NCI-H446 treated with DMSO at 0.1 percent for 48 hours (cell line): Measurements from ENCODE around the gene TMEM220.

Source experiments
- DNase-seq: peaks from one replicate; lab custom pipeline; 2025; lab: John Stamatoyannopoulos, UW

TMEM220 gene

GRCh38 chr17:10729334-10730193 is at the start of gene TMEM220:
TSS of gene TMEM220 (minus strand) at chr17:10730023. CDS start at chr17:10729851, 172 bp downstream.
- DNase-seq = no peak

- no peak for DNase-seq
Observed at GRCh38 chr17:10779609-10780008, 49.8 kb upstream of the TMEM220 start.

GRCh38 chr17:10777890-10778289 is 48.1 kb upstream of the TMEM220 start:
- DNase-seq = no peak

GRCh38 chr17:10777131-10777807 is 47.4 kb upstream of the TMEM220 start:
- no peak for DNase-seq

- no peak for DNase-seq
Observed at GRCh38 chr17:10776381-10776780, 46.6 kb upstream of the TMEM220 start.

- DNase-seq = no peak
Observed at GRCh38 chr17:10775740-10776356, 46.0 kb upstream of the TMEM220 start.

GRCh38 chr17:10775058-10775457 is 45.2 kb upstream of the TMEM220 start:
- DNase-seq = no peak

- no peak for DNase-seq
Observed at GRCh38 chr17:10773391-10773790, 43.6 kb upstream of the TMEM220 start.

GRCh38 chr17:10772425-10773380 is 42.9 kb upstream of the TMEM220 start:
- DNase-seq = no peak

GRCh38 chr17:10771148-10771547 is 41.3 kb upstream of the TMEM220 start:
- DNase-seq = no peak

GRCh38 chr17:10769840-10770239 is 40.0 kb upstream of the TMEM220 start:
- DNase-seq = no peak

GRCh38 chr17:10768750-10769251 is 39.0 kb upstream of the TMEM220 start:
- no peak for DNase-seq

GRCh38 chr17:10767232-10767631 is 37.4 kb upstream of the TMEM220 start:
- no peak for DNase-seq

GRCh38 chr17:10762037-10762436 is 32.2 kb upstream of the TMEM220 start:
- no peak for DNase-seq

GRCh38 chr17:10761281-10761680 is 31.5 kb upstream of the TMEM220 start:
- DNase-seq = no peak

- no peak for DNase-seq
Observed at GRCh38 chr17:10758062-10758461, 28.2 kb upstream of the TMEM220 start.

GRCh38 chr17:10757647-10758046 is 27.8 kb upstream of the TMEM220 start:
- no peak for DNase-seq

- no peak for DNase-seq
Observed at GRCh38 chr17:10757067-10757466, 27.2 kb upstream of the TMEM220 start.

GRCh38 chr17:10756619-10757018 is 26.8 kb upstream of the TMEM220 start:
- no peak for DNase-seq

- no peak for DNase-seq
Observed at GRCh38 chr17:10756185-10756584, 26.4 kb upstream of the TMEM220 start.

- DNase-seq = no peak
Observed at GRCh38 chr17:10755592-10756127, 25.8 kb upstream of the TMEM220 start.
